ENCODE data around the gene GLRX5.

Gene GLRX5
- total RNA-seq = 15.9 to 21.5 reads per million in 2 donors

DNA sequence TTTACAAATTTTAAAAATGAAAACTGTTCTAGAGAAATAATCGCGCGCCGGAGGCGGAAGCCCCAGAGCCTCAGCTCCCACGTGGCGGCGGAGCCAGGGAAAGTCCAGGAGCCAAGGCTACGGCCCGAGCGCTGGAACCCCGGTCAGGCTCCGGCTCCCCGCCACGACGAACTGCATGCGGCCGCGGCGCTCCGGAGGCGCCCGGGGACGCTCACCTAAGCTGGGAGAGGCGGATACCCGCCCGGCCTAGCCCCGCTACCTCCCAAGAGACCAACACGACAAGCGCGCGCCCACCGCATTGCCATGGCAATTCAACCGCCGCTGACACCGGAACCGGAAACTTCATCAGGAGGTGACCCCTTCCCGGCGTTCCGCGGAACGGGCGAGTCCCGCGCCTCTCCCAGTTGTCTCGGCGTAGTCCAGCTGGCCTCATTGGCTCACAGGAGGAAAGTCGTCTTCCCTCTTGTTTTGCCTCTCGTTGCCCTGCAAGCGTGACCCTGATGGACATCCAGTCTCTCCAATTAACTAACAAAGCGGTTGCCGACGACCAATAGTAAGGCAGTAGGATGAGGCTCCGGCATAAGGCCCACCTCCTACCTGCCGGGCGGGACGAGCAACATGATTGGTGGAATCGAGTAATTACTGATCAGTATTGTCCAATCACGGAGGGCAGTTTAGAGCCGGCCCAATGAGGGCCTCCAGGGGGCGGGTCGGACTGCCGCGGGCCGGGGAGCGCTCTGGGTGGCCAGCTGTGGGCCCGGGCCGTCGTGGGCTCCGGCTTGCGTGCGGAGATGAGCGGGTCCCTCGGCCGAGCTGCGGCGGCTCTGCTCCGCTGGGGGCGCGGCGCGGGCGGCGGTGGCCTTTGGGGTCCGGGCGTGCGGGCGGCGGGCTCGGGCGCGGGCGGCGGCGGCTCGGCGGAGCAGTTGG is at the start of gene GLRX5:
GLRX5 (plus strand) TSS at position 752 of the 927 bp plus-strand sequence; CDS start at position 792, 40 bp downstream.
- DNase-seq = peak; percentile 90 to 100 (median 97)

DNA sequence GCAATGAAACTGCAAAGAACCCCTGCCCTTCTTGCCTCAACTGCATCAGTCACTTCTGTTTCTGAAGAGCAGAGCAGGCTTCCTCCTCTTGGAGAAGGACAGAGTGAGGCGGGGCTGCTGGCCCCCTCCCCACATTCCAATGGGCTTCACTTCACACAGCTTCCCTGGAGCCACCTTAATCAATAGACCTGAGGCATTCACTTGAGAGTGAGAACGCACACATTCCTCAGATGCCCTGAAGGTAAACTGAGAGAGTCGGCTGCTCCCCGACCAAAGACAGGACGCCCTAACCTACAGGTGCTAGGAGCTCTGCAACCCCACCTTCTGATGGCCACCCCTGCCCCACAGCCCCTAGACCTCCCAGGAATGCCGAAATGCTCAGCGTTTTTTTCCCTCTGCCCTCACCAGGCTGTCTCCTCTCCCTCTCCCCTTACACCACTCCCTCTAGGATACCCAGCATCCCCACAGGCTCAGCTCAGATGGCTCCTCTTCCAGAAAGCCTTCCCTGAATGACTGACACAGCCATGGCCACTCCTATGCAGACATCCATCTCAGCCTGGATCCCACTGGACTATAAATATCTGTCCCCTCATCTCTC is 49.5 kb upstream of the GLRX5 start:
- no peak for DNase-seq

- DNase-seq = no peak
Measured at GRCh38 chr14:95486875-95487668, 47.8 kb upstream of the GLRX5 start.

- DNase-seq = no peak
Measured at GRCh38 chr14:95487669-95488084, 47.2 kb upstream of the GLRX5 start.

- DNase-seq = no peak
Measured at GRCh38 chr14:95488376-95489213, 46.3 kb upstream of the GLRX5 start.

DNA sequence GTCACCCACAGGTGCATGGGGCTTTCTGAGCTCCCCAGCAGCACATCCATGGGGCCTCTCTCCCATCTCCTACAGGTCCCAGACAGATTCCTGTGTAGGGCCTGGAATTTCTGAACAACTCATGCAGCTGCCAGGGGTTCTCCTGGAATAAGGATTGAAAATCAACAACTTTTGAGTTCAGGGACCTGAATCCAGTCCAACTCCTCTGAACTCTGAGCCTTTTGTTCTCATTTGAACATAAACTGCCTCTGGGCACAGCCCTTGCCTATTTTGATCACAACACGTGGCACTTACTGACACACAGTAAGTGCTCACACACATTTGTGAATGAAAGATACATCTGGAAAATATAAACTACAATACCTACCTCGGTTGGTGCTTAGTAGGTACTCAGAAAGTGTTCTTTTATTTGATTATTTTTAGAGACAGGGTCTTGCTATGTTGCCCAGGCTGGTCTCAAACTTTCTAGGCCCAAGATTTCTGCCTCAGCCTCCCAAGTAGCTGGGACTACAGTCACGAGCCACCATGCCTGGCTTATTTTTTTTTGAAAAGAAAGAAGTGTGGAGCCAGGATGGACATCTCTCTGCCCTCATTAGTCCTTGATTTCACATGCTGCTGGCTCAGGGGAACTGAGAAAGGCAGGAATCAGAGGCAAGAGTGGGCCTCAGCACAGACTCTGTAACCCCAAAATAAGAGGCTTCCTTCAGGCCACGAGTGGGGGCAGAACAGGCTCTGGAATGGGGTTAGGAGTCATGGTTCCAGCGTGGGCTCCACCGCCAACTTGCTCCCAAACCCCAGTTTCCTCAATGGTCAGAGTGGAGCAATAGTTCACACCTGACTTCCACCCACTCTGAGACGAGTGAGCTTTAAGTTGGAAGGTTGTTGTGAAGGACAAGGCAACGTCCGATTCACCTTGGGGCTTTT is 45.4 kb upstream of the GLRX5 start:
- DNase-seq = no peak

GRCh38 chr14:95490138-95490509 is 44.7 kb upstream of the GLRX5 start:
- DNase-seq = no peak

- no peak for DNase-seq
Measured at GRCh38 chr14:95490727-95491451, 44.0 kb upstream of the GLRX5 start.

- no peak for DNase-seq
Measured at GRCh38 chr14:95491936-95492608, 42.8 kb upstream of the GLRX5 start.

GRCh38 chr14:95493503-95493902 is 41.3 kb upstream of the GLRX5 start:
- DNase-seq = no peak

DNA sequence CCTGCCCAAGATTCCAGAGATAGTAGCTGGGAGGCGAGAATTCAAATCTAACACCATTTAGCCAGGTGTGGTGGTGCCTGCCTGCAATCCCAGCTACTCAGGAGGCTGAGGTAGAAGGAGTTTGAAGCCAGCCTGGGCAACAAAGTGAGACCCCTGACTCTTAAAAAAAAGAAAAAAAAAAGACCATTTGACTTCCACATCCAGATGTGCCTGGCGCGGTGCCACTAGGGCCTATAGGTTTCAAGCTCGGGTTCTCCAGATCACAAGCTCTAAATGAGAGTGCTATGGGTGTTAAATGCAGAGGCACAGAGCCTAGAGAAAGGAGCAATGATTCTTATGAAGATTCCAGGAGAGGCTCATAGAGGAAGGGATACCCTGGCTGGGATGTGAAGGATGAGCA is 40.9 kb upstream of the GLRX5 start:
- no peak for DNase-seq

- no peak for DNase-seq
Measured at GRCh38 chr14:95494456-95494855, 40.4 kb upstream of the GLRX5 start.

- no peak for DNase-seq
Measured at GRCh38 chr14:95495076-95495475, 39.8 kb upstream of the GLRX5 start.

GRCh38 chr14:95495538-95496025 is 39.3 kb upstream of the GLRX5 start:
- DNase-seq = peak in 2 of 5 experiments; percentile 11 to 70

- peak in 2 of 5 experiments; percentile 18 to 83 for DNase-seq
Measured at GRCh38 chr14:95496111-95496681, 38.7 kb upstream of the GLRX5 start.

- no peak for DNase-seq
Measured at GRCh38 chr14:95496690-95497259, 38.1 kb upstream of the GLRX5 start.

DNA sequence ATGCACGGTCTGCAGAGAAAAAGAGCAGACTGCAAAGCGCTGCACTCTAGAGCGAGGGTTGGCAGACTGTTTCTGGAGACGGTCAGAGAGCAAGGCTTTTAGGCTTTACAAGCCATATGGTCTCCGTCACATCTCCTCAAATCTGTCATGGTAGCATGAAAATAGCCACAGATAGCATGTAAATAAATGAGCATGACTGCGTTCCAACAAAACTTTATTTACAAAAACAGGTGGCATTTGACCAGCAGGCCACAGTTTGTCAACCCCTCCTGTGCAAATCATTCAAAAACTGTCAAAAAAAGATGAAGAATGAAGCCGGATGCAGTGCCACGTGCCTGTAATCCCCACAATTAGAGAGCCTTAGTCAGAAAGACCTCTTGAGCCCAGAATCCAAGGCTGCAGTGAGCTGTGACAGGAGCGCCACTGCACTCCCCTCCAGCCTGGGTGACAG is 37.3 kb upstream of the GLRX5 start:
- no peak for DNase-seq

GRCh38 chr14:95498622-95499353 is 36.1 kb upstream of the GLRX5 start:
- no peak for DNase-seq
